GM19023 (cell line): ENCODE measurements around the gene TMEM11.

Experiments
- ATAC-seq: cut with Tn5 transposase; IDR thresholded peaks from one replicate; pipeline ENCODE4 v1.9.1; 2021; ENCODE audit warnings: mild to moderate bottlenecking, moderate library complexity; ENCODE audit not compliant: unreplicated experiment

TMEM11 gene

DNA sequence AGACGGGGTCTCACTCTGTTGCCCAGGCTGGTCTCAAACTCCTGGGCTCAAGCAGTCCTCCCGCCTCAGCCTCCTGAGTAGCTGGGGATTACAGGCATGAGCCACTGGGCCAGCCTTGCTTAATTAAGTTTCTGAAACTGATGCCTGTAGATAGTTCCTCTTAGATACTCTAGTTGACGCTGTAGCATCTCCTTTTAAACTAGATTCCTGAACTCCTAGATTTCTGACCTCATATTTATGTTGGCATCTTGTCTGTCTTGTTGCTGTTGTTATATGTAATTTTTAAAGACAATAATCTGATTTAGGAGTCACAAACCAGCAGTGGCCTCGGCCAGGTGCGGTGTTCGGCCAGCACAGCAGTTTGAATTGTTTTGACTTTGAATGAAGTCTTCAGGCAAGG, 49.7 kb downstream of the TMEM11 start:
- no peak for ATAC-seq

DNA sequence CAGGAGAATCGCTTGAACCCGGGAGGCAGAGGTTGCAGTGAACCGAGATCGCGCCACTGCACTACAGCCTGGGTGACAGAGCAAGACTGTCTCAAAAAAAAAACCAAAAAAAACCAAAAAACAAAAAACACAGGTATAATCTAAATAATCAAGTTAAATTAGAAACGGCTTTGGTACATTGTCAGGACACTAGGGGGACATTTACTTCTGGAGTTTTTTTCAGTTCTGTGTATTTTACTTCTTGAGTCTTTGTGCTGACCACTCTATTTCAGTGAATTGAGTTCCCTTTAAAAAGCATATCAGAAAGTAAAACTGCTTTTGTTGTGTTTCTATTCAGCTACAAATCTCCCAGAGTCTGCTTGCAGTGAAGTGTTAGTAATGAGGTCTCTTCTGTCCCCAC, 50.9 kb downstream of the TMEM11 start:
- no peak for ATAC-seq

DNA sequence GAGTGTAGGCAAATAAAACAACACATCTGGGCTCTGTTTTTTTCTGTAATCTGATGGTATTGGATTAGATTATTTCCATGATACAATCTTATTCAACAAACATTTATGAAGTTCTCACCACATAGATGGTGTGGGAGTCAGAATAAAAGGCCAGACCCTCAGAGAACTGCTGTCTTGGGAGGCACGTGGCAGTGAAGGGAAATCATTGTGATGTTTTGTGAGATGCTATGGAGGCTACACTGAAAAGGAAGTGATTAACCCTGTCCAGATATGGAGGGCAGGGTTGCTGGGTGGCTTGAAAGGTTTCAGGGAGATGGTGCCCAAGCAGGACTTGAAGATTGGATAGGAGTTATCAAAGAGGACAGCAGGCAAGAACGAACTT, 51.6 kb downstream of the TMEM11 start:
- ATAC-seq: no peak

DNA sequence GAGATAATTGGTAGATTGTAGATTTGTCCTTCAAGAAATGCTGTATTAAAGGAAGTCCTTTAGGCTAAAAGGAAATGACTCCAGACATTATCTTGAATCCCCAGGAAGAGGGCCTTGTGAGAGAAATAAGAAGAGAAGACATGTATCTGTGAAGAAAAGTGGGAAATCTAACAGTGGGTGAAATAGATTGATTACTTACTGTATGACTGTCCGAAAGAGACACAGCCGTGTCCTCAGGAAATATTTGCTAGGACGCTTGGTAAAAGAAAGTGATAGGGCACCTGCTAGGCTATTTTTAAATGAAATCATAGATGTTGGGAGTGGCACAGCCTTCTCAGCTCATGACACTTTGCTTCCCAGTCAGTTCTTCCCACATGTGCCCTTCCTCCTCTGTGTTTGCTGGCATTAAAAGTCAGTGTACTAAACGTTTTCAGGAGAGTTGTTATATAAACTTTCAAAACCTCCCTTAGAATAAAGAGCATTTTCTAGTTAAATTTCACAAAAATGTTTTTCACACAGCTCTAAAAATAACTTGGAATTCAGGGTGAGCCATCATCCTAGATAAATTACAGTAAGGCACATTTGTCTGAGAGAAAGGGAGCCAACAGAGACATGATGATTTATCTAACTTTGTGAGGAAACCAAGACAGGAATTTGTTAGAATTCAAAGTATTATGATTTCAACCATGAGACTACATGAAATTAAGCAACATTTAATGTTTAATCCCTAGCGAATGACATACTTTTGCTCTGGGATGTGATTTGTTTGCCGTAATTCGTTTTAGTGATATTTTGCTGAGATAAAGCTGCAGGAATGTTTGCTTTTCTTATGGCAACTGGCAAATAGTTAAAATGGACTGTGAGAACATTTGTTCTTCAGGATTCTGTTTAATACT, 52.2 kb downstream of the TMEM11 start:
- no peak for ATAC-seq

DNA sequence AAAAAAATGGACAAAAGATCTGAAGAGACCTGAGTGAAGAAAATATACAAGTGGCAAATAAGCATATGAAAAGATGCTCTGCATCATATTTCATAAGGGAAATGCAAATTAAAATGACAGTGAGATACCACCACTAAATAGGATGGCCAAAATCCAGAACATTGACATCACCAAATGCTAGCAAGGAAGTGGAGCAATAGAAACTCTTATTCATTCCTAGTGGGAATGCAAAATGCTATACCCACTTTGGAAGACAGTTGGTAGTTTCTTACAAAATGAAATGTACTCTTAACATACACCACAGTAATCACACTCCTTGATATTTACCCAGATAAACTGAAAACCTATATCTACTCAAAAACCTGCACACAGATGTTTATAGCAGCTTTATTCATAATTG, 53.6 kb downstream of the TMEM11 start:
- no peak for ATAC-seq

DNA sequence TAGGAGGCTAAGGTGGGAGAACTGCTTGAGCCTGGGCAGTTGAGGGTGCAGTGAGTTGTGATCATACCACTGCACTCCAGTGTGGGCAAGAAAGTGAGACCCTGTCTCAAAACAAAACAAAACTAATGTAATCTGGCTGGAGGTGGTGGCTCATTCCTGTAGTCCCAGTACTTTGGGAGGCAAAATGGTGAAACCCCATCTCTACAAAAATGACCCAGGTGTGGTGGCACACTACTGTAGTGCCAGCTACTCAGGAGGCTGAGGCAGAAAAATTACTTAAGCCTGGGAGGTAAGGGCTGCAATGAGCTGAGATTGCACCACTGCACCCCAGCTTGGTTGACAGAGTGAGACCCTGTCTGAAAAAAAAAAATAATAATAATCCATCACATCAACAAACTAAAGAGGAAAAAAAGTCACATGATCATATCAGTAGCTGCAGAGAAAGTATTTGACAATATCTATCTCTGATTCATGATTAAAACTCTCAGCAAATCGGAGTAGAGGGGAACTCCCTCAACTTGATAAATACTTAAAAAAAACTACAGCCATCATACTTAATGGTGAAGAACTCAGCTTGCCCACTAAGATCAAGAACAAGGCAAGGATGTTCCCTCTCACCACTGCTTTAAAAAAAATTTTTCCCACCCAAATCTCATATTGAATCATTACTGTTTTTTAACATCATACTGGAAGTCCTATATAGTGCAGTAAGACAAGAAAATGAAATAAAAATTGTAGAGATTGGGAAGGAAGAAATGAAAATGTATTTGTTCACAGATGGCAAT, 56.2 kb downstream of the TMEM11 start:
- no peak for ATAC-seq

DNA sequence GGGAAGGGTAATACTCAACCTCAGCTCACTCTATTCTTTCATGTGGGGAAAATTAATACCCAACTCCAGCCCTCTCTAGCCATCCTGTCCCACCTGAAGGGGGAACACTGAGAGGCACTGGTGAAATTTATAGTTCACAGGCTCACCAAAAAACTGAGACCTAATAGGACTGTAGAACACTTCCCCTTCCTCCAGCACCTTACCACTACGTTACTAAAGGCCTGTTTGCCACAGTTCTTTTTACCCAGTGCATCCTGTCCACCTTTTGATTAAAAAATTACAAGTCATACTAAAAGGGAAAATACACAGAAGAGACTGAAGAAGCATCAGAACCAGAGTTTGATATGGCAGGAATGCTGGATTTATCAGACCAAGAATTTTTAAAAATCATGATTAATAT, 61.2 kb downstream of the TMEM11 start:
- ATAC-seq: no peak

DNA sequence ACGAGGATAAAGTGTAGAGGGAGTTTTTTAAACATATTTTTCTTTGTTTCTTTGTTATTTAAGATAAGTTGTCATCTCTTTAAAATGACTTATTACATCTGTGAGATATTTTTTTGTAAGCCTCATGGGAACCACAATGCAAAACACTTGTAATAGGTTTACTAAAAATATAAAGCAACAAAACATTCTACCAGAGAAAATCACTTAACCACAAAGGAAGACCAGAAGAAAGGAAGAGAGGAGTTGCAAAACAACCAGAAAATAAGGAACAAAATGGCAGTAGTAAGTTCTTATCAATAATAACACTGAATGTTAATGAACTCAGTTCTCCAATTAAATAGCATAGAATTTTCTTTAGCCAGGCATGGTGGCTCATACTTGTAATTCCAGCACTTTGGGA, 64.3 kb downstream of the TMEM11 start:
- ATAC-seq: no peak
